Stimulated activated CD4-positive, alpha-beta T cell treated with anti-CD3 and anti-CD28 coated beads, Interleukin-2, amount 100 ng/mL, for 4 hours (primary cell): ENCODE measurements around the gene SBK3.
"Not testable (repeated sequence)": the region's sequence is repeated elsewhere in the genome, so short reads cannot be mapped to it uniquely, and the experiment has no call there.

Experiments
- DNase-seq: peaks from one replicate; pipeline ENCODE4 v3.0.0-alpha.2; 2020; ENCODE audit warnings: low read depth

Gene SBK3, protein sequence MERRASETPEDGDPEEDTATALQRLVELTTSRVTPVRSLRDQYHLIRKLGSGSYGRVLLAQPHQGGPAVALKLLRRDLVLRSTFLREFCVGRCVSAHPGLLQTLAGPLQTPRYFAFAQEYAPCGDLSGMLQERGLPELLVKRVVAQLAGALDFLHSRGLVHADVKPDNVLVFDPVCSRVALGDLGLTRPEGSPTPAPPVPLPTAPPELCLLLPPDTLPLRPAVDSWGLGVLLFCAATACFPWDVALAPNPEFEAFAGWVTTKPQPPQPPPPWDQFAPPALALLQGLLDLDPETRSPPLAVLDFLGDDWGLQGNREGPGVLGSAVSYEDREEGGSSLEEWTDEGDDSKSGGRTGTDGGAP

DNA sequence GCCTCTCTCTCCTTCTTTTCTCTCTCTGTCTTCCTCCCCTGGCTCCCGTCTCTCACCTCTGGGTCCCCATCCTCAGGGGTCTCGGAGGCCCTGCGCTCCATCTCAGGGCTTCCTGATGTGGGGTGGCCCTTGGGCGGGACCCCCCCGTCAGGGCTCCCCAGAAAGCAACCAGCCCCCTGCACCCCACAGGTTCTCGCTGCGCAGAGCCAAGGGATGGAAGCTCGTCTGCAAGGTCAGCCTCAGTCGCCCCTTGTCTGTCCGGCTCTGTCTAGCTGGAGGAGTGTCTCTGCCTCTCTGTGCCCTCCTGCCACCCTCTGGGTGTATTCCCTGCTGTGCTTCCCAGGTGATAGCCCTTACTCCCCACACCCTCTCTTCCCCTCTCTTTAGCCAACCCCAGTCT, at the start of gene SBK3:
Gene SBK3, minus strand, starts transcription at position 101 of the 400 bp plus-strand sequence. Its CDS starts 0 bp downstream, at position 101.
- no peak for DNase-seq

DNA sequence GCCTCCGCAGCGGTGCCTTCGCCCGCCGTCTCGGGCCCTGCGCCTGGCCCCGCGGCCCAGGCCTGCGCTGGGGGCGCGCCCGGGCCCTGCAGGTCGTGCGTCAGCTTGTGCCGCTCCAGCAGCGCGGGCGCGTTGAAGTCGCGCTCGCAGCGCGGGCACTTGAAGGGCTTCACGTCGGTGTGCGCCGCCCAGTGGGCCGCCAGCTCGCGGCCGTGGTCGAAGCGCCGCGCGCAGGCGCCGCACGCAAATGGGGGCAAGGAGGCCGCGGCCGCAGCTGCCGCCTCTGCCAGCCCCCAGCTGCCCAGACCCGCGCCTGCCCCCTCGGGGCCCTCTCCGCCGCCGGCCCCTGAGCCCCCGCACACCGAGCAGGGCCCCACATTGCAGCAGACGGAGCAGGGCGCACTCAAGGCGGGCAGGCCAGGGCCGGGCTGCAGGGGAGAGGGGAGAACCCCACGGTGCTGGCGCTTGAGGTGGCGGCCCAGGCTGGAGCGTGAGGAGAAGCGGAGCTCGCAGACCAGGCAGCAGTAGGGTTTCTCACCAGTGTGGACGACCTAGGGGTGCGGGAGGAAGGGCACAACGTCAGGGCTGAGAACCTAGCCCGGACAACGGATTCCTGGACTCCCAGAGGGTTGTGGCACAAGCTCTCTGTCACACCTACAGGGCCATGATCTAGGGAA, 47.9 kb upstream of the SBK3 start:
- DNase-seq, result no peak

DNA sequence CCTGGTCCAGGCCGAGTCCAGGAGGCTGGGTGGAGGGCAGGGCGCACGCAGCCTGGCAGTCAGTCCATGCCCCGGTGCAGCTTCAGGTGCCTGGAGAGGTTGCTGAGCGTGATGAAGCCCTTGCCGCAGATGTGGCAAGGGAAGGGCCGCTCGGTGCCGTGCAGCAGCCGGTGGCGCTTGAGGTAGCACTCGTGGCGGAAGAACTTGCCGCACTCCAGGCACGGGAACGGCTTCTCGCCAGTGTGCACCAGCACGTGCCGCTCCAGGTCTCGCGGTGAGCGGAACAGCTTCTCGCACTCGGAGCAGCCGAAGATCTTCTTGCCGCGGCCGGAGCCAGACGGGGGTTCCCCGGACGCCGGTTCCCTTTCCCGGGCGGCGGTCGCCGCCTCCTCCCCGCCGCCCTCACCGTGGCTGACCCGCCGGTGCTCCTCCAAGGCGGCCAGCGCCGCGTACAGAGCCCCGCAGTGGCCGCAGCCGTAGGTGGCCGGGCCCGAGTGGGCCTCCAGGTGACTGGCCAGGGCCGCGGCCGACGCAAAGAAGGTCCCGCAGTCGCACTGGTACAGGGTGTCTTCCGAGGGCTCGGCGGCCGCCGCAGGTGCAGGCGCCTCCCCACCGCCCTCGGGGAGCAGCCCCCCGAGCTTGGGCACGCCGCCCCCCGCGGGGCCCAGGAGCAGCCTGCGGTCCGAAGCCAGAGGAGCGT, 47.2 kb upstream of the SBK3 start:
- DNase-seq, result no peak

DNA sequence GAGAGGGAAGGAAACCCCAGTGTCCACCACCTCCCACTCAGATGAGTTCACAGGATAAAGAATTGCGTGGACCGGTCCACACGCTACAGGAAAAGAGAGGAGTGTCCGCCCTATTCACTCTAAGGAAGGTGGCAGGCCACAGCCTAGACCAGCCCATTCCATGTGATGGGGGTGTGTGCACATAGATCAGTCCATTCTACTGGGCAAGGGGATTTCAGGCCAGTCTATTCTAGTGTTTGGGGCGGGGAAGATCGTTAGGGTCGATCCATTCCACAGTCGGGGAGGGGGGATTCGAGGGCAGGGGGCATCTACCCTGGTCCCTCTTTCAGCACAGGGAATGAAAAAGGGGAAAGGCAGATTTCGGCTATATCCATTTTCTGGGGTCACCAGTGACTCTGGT, 46.2 kb upstream of the SBK3 start:
- DNase-seq, result no peak

DNA sequence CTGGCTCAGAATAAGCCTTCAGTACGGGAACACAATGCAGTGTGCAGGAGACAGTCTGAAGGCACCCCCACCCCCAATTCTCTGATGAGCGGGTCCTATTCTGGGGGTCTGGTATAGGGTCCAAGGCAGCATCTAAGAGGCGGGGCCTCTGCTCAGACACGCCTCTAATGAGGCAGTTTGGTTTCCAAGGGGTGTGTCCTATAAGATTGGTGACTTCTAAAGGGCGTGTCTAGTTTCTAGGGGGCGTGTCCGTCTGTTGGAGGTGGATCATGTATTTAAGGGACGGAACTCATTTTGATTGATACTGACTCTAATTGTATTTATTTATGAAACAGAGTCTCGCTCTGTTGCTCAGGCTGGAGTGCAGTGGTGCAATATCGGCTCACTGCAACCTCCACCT, 45.3 kb upstream of the SBK3 start:
- DNase-seq, result no peak

DNA sequence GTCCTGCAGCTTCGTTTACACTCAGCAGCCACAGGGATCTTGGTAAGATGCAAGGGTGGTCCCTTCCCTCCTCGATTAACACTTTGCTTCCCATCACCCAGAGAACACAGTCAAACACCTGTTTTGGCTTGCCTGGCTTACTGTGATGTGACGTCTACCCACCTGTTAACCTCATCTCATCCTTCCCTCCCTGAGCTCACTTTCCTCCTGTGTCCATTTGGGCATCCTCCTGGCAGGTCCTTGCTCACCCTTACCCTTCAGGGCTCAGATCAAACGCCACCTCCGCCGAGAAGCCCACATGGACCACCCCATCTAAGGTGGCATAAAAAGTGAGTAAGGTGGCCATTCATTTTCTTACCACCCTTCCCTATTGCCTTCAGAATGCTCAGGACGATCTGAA, 44.8 kb upstream of the SBK3 start:
- no peak for DNase-seq

DNA sequence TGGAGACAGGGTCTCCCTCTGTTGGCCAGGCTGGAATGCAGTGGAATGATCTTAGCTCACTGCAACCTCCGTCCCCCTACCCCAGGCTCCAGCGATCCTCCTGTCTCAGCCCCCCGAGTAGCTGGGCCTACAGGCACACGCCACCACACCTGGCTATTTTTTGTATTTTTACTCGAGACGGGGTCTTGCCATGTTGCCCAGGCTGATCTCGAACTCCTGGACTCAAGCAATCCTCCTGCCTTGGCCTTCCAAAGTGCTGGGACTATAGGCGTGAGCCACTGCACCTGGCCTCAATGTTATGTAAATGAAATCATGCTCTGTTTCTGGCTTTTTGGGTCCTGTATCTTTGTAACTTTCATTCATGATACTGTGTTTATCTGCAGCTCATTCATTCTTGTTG, 43.4 kb upstream of the SBK3 start:
- DNase-seq, result no peak

DNA sequence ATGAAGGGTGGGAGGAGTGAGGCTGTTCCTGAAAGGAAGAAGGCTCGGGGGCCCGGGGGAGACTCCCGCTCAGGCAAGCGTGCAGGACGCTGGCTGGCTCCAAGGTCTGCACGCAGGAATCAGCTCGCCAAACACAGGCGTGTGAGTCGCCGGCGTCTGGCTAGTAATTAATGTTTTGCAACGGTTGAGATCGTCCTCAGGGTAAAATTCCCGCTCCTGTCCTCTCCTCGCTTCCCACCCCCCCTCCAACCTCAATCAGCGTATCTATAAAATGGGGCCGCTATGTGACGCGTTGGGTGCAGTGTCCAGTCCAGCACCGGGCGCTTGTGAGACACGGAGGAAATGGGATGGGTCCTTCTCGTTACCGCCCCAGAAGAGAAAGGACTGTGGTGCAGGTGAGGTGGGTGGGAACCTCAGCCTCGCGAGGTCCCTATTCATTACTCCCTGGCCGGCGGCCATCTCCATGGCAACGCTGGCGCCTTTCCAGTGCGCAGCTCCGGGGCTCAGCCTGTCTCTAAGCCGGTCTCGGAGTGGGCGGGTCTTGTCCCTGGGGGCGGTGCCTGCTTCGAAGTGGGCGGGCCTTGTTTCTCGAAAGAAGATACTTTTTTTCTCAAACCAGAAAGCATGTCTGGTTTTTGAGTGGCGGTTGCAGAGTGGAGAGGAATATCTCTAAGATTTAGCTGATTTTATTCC, 41.8 kb upstream of the SBK3 start:
- DNase-seq, result peak; percentile 85

DNA sequence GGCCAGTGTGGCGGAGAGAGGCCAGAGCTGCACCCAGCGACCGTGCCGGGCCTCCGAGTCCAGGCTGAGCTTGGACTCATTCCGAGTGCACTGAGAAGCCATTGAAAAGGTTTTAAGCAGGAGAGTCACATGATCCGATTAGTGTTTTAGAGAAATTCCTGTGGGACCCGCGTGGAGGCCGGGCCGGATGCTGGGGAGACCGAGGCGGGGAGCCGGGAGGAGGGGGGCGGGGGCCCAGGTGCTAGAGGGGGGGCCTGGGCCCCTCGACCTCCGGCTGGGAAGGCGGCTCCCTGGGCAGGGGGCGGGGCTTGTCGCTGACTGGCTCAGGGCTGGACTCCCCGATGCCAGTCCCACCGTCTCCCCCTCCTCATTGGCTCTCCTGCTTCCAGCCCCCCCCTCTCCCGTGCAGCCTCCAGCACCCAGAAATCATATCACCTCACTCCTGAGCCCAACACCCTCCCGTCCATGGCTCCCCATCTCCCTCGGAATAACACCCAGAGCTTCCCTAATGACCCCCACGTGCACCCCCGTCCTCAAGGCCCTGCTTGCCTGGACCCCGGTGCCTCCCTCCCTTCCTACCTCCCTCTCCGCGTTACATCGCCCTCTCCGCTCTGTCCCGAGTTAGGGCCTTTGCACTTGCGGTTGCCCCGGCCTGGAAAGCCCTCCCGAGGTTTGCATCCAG, 40.5 kb upstream of the SBK3 start:
- peak; percentile 34 for DNase-seq

DNA sequence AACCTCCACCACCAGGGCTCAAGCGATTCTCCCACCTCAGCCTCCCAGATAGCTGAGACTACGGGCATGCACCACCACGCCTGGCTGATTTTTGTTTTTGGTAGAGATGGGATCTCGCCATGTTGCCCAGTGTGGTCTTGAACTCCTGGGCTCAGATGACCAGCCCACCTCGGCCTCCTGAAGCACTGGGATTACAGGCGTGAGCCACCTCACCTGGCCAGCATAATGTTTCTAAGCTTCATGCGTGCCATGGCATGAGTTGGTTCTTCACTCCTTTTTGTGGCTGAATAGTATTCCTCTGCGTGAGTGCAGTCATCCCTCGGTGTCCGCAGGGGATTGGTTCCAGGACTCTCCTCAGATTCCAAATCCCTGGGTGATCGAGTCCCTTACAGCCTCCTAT, 39.5 kb upstream of the SBK3 start:
- no peak for DNase-seq

DNA sequence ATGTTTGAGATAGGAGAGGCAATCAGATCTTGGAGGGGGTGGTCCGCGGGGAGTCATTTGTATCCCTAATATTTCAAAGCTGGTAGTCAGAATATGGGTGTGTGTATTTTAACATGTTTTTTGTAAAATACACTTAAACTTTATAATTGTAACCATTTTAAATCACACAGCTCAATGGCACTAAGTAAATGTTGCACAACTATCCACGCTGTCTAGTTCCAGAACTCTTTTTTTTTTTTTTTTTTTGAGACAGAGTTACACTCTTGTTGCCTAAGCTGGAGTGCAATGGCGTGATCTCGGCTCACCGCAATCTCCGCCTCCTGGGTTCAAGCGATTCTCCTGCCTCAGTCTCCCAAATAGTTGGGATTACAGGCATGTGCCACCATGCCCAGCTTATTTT, 38.6 kb upstream of the SBK3 start:
- not testable (repeated sequence) for DNase-seq

DNA sequence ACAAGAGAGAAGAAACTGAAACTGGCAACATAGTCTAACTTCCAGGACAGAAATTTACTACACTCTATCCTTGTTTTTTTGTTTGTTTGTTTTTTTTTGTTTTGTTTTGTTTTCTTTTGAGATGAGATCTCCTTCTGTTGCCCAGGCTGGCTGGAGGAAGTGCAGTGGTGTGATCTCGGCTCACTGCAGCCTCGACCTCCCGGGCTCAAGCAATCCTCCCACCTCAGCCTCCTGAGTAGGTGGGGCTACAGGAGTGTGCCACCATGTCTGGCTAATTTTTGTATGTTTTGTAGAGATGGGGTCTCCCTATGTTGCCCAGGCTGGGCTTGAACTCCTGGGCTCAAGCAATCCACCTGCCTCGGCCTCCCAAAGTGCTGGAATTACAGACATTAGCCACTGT, 36.9 kb upstream of the SBK3 start:
- DNase-seq, result not testable (repeated sequence)

DNA sequence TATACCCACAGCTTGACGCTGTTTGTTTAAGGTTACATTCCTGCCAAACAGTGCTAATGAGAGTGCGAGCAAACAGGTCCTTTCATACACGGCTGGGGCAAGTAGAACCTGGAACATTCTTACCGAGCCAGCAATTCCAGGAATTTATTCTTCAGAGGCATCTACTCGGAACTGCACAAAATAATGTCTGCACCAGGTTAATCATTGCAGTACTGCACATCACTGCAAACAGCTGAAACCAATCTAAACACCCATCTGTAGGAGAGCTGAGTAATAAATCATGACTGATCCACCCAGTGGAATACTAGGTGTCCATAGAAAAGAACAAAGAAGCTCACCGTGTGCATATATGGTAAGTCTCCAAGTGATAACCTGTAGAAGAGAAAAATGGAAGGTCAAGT, 36.5 kb upstream of the SBK3 start:
- DNase-seq, result no peak

DNA sequence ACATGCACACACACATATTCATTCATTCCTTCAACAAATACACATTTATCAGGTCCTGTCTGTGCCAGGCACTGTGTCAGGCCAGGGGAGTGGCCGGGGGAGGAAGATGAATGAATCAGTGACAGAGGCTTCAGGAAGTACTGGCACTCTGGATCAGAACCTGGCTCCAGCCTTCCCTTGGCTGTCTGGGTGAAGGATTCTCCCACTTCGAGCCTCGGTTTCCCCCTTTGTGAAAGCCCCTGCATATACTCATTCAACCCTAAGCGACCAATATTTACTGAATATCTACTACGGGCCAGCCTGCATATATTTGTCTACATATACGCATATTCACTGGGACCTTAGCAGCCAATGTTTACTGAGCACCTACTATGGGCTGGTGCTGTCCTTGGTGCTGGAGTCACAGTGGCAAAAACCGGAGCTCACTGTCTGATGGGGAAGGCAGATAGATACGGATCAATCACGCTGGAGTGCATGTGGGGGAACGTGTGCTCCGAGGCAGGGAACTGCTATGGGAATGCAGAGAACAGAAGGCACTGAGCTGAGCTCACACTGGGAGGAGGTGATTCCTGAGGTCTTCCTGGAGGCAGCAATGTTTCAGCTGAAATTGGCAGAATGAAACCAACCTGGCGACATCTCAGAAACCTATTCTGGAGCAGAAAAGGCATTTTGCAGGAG, 35.9 kb upstream of the SBK3 start:
- DNase-seq, result no peak

DNA sequence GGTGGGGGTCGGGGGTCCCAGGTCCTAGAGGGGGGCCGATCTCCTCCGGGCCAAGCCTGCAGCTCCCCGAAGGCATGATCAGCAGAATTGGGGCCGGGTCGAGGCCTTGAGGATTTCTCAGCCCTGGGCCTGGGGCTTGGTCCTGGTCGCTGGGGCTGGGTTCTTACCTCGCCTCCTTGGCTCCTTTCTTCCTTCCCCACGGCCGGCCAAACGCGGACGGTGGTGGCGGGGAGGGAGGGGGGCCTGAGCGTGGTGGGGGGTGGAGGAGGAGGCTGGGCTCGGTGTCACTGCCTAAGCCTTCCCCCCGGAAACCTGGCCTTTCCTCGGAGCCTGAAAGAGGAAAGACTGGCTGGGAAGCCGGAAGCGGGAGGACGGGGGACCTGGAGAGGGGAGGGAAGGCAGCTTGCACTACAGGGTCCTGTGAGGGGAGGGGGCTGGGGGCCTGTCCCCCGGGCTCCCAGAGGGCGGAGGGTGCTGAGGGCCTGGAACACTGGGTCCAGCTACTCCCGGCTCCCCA, 35.3 kb upstream of the SBK3 start, which contains the start of gene ZNF579:
Gene ZNF579, minus strand, starts transcription at position 221 of the 517 bp plus-strand sequence. CDS start 1,209 bp downstream, outside the sequence.
- peak; percentile 52 for DNase-seq

DNA sequence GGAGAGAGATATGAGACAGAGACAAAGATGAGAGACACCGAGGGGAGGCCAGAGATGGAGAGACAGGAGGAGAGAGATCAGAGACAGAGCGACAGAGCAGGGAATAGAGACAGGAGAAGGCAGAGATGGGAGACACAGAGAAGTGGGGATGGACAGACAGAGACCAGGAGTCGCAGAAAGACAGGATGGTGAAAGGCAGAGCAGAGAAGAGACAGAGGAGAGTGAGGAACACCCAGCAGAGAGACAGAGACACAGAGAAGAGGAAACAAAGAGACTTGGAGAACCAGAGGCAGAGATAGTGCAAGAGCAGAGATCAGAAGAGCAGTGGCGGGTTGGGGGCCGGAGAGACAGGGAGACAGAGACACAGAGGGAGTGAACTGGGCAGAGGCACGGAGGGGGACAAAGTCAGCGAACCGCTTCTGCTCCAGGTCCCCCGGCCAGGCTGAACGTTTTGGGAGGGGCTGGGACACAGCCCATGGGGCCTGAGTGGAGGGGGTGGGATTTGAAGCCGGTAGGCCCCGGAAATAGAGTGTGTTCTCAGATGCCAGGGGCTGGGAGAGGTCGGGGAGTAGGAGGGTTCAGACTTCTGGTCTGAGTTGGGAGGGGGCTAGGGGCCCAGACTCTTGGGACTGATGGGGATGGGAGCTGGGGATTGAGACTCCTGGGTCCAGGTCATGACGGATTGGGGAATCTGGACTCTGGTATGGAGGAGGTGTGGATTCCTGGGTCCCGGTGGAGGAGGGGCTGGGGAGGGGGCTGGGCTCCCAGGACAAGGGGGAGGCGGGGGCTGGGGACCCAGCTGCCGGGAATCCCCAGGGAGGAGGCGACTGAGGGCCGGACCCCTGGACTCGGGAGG, 34.7 kb upstream of the SBK3 start:
- no peak for DNase-seq

DNA sequence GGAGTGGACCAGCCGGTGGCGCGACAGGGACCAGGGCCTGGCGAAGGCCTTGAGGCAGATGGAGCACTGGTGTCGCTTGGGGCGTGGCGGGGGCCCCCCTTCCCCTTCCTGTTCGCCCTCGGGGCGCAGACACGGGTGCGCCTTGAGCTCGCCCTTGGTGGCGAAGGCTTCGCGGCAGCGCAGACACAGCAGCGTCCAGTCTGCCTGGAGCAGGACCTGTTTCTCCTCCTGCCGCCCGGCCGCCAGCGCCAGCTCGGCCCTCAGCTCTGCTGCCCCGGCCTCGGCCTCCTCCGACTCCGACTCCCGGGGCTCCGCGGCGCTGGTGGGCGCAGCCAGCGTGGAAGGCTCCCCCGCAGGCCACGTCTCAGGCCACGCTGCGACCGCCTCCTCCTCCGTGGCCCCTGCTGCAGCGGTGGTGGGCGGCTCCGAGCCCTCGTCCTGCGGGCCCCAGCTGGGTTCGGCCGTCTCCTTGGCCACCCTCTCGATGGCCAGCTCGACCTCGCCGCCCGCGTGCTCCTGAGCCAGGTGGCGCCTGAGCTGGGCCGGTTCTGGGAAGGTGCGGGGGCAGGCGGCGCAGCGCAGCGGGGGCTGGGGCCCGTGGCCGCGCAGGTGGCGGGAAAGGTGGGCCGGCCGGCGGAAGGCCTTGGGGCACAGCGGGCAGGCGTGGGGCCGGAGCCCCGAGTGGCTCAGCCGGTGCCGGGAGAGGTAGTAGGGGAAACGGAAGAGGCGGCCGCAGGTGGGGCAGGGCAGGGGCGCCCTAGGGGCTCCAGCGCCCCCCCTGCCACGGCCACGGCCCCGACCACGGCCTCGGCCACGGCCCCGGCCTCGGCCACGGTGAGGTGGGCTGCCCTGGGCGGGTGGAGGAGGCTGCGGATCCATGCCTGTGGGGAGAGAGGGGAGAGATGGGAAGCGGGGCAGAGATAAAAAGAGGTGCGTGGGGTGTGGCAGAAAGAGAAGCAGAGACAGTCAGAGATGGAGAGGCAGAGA, 33.7 kb upstream of the SBK3 start:
- DNase-seq, result no peak

DNA sequence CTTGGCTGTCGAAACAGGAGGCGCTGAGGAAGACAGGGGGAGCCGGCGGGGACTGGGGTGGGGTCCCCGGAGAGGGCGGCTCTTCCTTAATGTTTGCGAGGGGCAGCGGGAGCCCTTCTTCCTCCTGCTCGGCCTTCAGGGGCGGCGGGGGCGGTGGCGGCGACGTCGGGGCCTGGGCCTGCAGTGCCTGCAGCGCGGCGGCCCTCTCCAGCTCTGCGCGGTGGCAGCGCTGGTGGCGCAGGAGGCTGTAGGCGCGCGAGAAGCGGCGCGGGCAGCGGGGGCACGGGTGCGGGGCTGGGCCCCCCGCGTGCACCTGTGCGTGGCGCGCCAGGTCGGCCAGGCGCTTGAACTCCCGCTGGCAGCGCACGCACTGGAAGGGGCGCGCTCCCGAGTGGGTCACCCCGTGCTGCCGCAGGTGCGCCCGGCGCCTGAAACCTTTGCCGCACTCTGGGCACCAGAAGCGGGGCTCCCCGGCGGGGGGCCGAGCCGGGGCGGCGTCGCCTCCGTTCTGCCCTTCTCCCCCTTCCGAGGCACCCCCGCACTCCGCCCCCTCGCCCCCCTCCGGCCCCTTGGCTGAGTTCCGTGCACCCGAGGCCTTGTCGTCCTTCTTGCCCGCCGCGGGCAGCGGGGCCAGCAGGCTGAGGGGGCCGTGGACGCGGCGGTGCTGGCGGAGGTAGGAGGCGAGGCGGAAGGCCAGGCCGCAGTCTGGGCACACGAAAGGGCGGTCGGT, 32.9 kb upstream of the SBK3 start:
- no peak for DNase-seq
